ENCODE measurements around the gene CDC42BPB. TPM values are rescaled to one million over a fixed set of nuclear protein-coding genes. Genes with fewer than 3 reads are reported as not detected.

Gene CDC42BPB
- total and polyA plus RNA-seq, 2 of the 13 experiments (the other 11 are each of a cell fraction or from before 2014, with no cell fraction given) = 19.7 to 32.3 TPM

DNA sequence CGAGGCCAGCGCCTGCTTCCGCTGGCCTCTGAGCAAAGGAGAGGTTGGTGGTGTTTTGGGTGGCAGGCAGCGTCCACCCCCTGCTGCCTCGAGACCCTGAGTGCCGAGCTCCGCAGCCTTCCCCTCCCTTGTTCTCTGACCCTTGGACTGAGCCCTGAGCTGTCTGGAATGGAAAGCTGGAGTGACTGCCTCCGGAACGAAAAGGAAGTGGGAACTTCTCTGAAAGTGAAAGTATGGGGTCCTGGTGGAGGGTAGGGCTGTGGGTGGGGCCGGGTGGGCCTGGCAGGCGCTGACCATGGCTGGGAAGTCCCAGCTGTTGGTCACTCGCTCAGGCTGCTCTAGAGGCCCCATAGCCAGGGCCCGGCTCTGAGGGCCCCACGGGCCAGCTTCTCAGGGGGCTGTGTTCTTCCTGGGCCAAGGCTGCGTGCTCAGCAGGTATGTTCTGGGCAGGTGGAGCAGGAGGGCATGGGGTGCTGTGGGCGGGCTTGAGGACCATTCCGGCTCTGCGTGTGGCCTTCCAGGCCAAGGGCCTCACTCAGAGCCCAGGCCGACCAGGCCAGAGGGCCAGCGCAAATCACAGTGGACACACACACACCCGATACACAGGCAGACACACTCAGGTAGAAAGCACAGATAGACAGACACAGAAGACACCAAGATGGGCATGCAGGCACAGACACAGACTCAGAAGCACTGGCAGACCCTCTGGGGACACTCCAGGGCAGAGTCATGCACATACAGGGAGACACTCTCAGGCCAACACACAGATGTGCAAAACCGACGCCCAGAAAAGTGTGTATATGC lies 37.3 kb upstream of the CDC42BPB start, which contains the start of gene EXOC3L4 (continued):
- TF ChIP-seq ZNF275 (CRISPR knock-in tag; IDR thresholded peaks at IDR 0.05; ENCODE audit: borderline replicate concordance) (0 out of 2 replicates have a peak, but pooled peaks have one; percentile 83), JARID2 (CRISPR knock-in tag; IDR thresholded peaks at IDR 0.05; ENCODE audit: insufficient replicate concordance) (no peak), TMF1 (CRISPR knock-in tag; IDR thresholded peaks at IDR 0.05; ENCODE audit: low read depth) (0 out of 2 replicates have a peak, but pooled peaks have one; percentile 66), ZNF235 (CRISPR knock-in tag; IDR thresholded peaks at IDR 0.05; ENCODE audit: borderline replicate concordance) (no peak; the same call in 1 of the 2 replicates), SNAPC5 (CRISPR knock-in tag; IDR thresholded peaks at IDR 0.05; ENCODE audit: borderline replicate concordance) (no peak), ZNF670 (CRISPR knock-in tag; IDR thresholded peaks at IDR 0.05; ENCODE audit: borderline replicate concordance) (peak; percentile 71), ZNF776 (CRISPR knock-in tag; IDR thresholded peaks at IDR 0.05) (peak; percentile 27; the same call in 1 of the 2 replicates), BCLAF1 (IDR thresholded peaks at IDR 0.05) (no peak), PHB2 (IDR thresholded peaks at IDR 0.05; ENCODE audit: partially characterized antibody) (no peak), ZNF430 (CRISPR knock-in tag; IDR thresholded peaks at IDR 0.05) (peak; percentile 91), SMYD3 (CRISPR knock-in tag; IDR thresholded peaks at IDR 0.05) (peak; percentile 65; the same call in 1 of the 2 replicates), HBP1 (CRISPR knock-in tag; IDR thresholded peaks at IDR 0.05; ENCODE audit: low read depth) (peak; percentile 2), ARNT (IDR thresholded peaks at IDR 0.05) (no peak), MATR3 (CRISPR knock-in tag; IDR thresholded peaks at IDR 0.05) (no peak), ZNF772 (CRISPR knock-in tag; IDR thresholded peaks at IDR 0.05) (peak; percentile 12; the same call in 1 of the 2 replicates), TGIF2 (CRISPR knock-in tag; IDR thresholded peaks at IDR 0.05) (no peak; the same call in 1 of the 2 replicates), ZSCAN20 (CRISPR knock-in tag; IDR thresholded peaks at IDR 0.05; ENCODE audit: borderline replicate concordance) (no peak)
- TF ChIP-seq, protein P1, sequence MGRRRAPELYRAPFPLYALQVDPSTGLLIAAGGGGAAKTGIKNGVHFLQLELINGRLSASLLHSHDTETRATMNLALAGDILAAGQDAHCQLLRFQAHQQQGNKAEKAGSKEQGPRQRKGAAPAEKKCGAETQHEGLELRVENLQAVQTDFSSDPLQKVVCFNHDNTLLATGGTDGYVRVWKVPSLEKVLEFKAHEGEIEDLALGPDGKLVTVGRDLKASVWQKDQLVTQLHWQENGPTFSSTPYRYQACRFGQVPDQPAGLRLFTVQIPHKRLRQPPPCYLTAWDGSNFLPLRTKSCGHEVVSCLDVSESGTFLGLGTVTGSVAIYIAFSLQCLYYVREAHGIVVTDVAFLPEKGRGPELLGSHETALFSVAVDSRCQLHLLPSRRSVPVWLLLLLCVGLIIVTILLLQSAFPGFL (CRISPR knock-in tag; IDR thresholded peaks at IDR 0.05) = no peak
- TF ChIP-seq, protein P2, sequence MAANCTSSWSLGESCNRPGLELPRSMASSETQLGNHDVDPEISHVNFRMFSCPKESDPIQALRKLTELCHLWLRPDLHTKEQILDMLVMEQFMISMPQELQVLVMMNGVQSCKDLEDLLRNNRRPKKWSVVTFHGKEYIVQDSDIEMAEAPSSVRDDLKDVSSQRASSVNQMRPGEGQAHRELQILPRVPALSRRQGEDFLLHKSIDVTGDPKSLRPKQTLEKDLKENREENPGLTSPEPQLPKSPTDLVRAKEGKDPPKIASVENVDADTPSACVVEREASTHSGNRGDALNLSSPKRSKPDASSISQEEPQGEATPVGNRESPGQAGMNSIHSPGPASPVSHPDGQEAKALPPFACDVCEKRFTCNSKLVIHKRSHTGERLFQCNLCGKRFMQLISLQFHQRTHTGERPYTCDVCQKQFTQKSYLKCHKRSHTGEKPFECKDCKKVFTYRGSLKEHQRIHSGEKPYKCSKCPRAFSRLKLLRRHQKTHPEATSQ (CRISPR knock-in tag; IDR thresholded peaks at IDR 0.05; ENCODE audit: borderline replicate concordance) = no peak
